Measurements from ENCODE around the gene RBPMS2. TPM values are rescaled to one million over a fixed set of nuclear protein-coding genes. Genes with fewer than 3 reads are reported as not detected.
A peak's percentile ranks its signal among the peaks of the same experiment; 100 is the strongest.

Gene RBPMS2
- total RNA-seq, 1 donor from 2014 or later, result 1.9 TPM

DNA sequence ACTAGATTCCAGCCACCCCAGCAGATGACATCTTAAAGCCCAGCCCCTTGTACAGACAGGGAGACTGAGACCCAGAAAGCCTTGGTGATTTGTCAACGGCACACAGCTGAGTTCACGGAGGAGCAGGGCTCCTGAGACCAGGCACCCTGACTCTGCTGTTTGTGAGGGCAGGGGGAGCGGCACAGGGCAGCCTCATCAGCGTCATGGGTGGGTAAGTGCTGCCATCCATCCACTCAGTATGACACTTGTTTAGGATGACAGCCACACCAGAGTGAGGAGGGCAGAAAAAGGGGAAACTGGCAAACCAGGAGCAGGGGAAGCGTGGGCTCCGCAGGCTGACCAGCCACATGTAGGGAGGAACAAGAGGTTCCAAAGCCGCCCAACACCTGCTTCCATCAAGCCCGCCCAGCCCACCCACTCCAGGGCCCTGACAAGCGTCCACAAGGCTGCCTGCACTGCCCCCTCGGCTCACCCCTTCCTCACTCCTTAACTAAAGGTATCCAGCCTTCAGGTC, 19.9 kb downstream of the RBPMS2 start:
- Histone ChIP-seq H3K36me3 (ENCODE audit: control insufficient read depth, insufficient read depth, low read length) (no peaks in the 10 kb centered on the region), H3K27me3 (ENCODE audit: control insufficient read depth, insufficient read depth, low read length) (no peaks in the 10 kb centered on the region), H3K4me3 (ENCODE audit: low read depth, low read length) (no peak overlapping the region)
- TF ChIP-seq, protein P1, sequence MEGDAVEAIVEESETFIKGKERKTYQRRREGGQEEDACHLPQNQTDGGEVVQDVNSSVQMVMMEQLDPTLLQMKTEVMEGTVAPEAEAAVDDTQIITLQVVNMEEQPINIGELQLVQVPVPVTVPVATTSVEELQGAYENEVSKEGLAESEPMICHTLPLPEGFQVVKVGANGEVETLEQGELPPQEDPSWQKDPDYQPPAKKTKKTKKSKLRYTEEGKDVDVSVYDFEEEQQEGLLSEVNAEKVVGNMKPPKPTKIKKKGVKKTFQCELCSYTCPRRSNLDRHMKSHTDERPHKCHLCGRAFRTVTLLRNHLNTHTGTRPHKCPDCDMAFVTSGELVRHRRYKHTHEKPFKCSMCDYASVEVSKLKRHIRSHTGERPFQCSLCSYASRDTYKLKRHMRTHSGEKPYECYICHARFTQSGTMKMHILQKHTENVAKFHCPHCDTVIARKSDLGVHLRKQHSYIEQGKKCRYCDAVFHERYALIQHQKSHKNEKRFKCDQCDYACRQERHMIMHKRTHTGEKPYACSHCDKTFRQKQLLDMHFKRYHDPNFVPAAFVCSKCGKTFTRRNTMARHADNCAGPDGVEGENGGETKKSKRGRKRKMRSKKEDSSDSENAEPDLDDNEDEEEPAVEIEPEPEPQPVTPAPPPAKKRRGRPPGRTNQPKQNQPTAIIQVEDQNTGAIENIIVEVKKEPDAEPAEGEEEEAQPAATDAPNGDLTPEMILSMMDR (IDR thresholded peaks at IDR 0.05; ENCODE audit: insufficient read depth, low read length, poor library complexity, severe bottlenecking), result no peak
- DNase-seq (ENCODE audit: low read depth), result no peak

DNA sequence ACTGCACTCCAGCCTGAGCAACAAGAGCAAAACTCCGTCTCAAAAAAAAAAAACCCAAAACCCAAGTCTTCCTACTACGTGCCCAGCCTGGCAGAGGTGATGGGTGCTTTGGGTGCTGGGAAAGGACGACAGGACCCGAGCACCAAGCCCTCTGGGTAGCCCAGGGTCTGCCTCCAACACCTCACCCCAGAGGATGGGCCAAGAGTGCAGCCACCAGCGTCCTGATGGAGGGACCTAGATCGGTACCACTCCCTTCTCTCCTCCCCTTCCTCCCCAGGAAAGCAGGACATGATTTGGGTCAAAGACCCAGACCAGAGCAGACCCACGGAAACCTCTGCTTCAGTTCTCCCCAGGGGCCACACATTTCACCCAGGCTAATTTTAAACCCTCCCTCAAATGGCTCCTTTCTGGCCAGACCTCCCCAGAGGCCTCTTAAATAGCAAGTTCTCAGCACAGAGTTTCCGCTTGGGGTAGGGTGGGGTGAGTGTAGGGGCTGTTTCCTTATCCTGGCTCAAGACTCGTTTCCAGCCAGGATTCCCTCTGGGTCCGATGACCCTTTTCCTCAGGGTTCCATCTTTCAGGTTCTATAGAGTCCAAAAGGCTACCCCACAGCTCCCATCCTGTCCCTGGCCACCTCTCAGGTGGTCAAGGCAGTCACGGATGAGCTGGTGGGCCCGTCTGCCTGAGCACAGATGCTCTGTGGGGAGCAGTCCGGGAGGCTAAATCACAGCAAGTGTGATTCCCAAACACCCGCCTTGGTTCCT, 20.5 kb downstream of the RBPMS2 start:
- DNase-seq (ENCODE audit: low read depth), result no peak
- TF ChIP-seq, protein P1 (IDR thresholded peaks at IDR 0.05; ENCODE audit: insufficient read depth, low read length, poor library complexity, severe bottlenecking), result no peak
- Histone ChIP-seq H3K27me3 (ENCODE audit: control insufficient read depth, insufficient read depth, low read length) (no peaks in the 10 kb centered on the region), H3K36me3 (ENCODE audit: control insufficient read depth, insufficient read depth, low read length) (no peaks in the 10 kb centered on the region), H3K4me3 (ENCODE audit: low read depth, low read length) (no peak overlapping the region)

DNA sequence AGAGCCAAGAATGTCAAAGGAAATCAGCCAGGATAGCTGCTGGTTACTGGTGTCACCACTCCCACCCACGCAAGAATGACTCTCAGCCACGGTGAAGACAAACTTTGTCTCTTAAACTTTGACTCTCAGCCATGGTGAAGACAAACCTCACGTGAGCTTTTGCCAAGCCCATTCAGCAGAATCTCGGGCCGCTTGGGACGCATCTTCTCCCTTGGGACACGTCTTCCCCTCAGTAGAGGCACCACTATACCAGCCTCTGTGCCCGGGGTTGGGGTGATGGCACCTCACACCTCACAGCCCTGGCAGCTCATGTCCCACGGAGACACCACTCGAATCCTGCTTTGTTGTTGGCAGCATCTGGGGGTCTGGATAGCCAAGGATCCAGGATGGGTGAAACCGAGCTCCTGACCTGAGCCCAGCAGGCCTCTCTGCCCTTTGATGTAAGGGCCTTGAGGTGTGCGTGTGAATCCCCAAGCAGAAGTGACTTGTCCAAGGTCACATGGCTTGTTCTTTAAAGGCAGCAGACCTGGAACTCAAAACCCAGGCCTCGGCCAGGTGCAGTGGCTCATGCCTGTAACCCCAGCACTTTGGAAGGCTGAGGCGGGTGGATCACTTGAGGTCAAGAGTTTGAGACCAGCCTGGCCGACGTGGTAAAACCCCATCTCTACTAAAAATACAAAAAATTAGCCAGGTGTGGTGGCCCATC, 21.8 kb downstream of the RBPMS2 start:
- DNase-seq (ENCODE audit: low read depth), result no peak
- no peak overlapping the region for H3K4me3 ChIP-seq (ENCODE audit: low read depth, low read length)
- TF ChIP-seq, protein P1 (IDR thresholded peaks at IDR 0.05; ENCODE audit: insufficient read depth, low read length, poor library complexity, severe bottlenecking), result no peak

DNA sequence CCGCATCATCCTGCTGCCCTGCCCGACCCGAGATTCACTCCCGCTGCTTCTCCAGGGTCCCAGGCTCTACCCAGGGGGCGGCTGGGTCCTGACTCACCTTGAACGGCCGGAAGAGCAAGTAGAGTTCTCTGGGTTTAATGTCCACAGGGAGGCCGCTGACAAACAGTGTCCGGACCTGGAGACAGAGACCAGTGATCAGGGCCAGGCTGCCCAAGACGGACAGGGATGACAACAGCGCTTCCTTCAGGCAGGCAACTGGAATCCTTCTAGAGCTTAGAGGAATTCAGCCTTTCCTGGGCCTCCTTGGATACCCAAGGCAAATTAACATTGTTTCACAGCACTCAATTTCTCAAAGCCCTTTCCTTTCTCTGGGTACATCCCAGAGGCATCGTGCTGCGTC, 23.9 kb downstream of the RBPMS2 start:
- no peaks in the 10 kb centered on the region for H3K27me3 ChIP-seq (ENCODE audit: control insufficient read depth, insufficient read depth, low read length)
- DNase-seq (ENCODE audit: low read depth), result no peak
- no peaks in the 10 kb centered on the region for H3K36me3 ChIP-seq (ENCODE audit: control insufficient read depth, insufficient read depth, low read length)
- H3K4me3 ChIP-seq (ENCODE audit: low read depth, low read length), result no peak overlapping the region
- TF ChIP-seq, protein P1 (IDR thresholded peaks at IDR 0.05; ENCODE audit: insufficient read depth, low read length, poor library complexity, severe bottlenecking), result no peak

More for the DNA sequence above, 21.8 kb downstream of the RBPMS2 start:
- no peaks in the 10 kb centered on the region for H3K27me3 ChIP-seq (ENCODE audit: control insufficient read depth, insufficient read depth, low read length)
- H3K36me3 ChIP-seq (ENCODE audit: control insufficient read depth, insufficient read depth, low read length), result no peaks in the 10 kb centered on the region

DNA sequence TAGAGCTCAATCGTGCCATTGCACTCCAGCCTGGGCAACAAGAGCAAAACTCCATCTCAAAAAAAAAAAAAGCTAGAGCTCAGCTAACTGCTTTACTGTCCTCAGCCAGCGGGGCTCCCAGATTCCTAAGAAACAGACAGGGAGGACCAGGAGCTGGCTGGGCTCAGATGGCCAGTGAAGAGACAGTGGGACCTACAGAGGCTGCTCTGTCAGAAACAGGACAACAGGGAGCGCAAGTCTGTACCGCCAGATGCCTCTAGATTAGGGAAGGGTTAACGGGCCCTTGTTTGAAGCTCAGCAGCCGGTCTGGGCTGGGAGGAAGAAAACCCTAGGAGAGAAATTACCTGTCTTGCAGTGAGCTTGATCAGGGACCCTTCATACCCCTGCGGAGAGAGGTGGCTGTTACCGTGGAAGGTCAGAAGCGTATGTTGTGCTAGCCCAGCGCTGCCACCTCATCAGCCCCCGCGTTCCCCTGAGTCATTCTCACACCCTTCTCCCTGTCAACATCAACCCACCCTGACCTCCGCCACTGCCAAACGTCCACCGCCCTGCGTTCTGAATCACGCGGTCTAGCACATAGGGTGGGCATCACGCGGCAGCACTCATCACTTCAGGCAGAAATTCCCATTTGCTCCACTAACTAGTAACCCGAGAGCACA, 25.3 kb downstream of the RBPMS2 start:
- no peak for DNase-seq (ENCODE audit: low read depth)
- H3K4me3 ChIP-seq (ENCODE audit: low read depth, low read length), result no peak overlapping the region
- no peaks in the 10 kb centered on the region for H3K27me3 ChIP-seq (ENCODE audit: control insufficient read depth, insufficient read depth, low read length)
- TF ChIP-seq, protein P1 (IDR thresholded peaks at IDR 0.05; ENCODE audit: insufficient read depth, low read length, poor library complexity, severe bottlenecking), result peak; percentile 9
- H3K36me3 ChIP-seq (ENCODE audit: control insufficient read depth, insufficient read depth, low read length), result no peaks in the 10 kb centered on the region

All from kidney epithelial cell (primary cell).